Skin epidermis (tissue), 12 donors: ENCODE data around the gene FES.
A peak's percentile ranks its signal among the peaks of the same experiment; 100 is the strongest.
"Not testable (repeated sequence)": the region's sequence is repeated elsewhere in the genome, so short reads cannot be mapped to it uniquely, and the experiment has no call there.

Experiments used
- H3K27ac ChIP-seq, 21 experiments: fragments of 200-600 bp; sonication (generic) in 11 of 21; one replicate each; pipeline ENCODE4 v1.5.0; 2020; ENCODE audit warnings: mild to moderate bottlenecking in 3 of 21, inconsistent platforms in 2 of 21, moderate library complexity in 2 of 21
- H3K4me3 ChIP-seq, 7 experiments: fragments of 200-600 bp; sonication (generic) in 2 of 7; one replicate each; pipeline ENCODE4 v1.5.0; 2020; ENCODE audit warnings: inconsistent platforms in 2 of 7, mild to moderate bottlenecking in 2 of 7, moderate library complexity in 1 of 7

Gene FES

GRCh38 chr15:90885432-90886290 is 1.4 kb downstream of the FES start:
- peak overlapping the region; percentile 19 to 99 (median 93) for H3K27ac ChIP-seq
- peak overlapping the region; percentile 11 to 55 (median 42) for H3K4me3 ChIP-seq

GRCh38 chr15:90886291-90886614 is 1.9 kb downstream of the FES start:
- peak overlapping the region in 10 of 21 experiments; percentile 1 to 99 (median 95) for H3K27ac ChIP-seq
- peak overlapping the region in 1 of 7 experiments; percentile 36 for H3K4me3 ChIP-seq

GRCh38 chr15:90887037-90887481 is 2.8 kb downstream of the FES start:
- Histone ChIP-seq H3K4me3 (no peak overlapping the region), H3K27ac (peak overlapping the region in 3 of 21 experiments; percentile 1 to 99 (median 47))

GRCh38 chr15:90889313-90889730 is 5.0 kb downstream of the FES start:
- no peak overlapping the region for H3K4me3 ChIP-seq
- H3K27ac ChIP-seq, result no peak overlapping the region

- Histone ChIP-seq H3K4me3 (no peak overlapping the region), H3K27ac (no peak overlapping the region)
These were observed 5.6 kb downstream of the FES start for GRCh38 chr15:90889736-90890456.

- Histone ChIP-seq H3K4me3 (no peak overlapping the region), H3K27ac (no peak overlapping the region)
These were observed 6.5 kb downstream of the FES start for GRCh38 chr15:90890839-90891238.

- Histone ChIP-seq H3K4me3 (no peak overlapping the region), H3K27ac (no peak overlapping the region)
These were observed 7.1 kb downstream of the FES start for GRCh38 chr15:90891346-90891949.

- Histone ChIP-seq H3K27ac (no peak overlapping the region), H3K4me3 (no peak overlapping the region)
These were observed 7.7 kb downstream of the FES start for GRCh38 chr15:90892023-90892422.

- Histone ChIP-seq H3K4me3 (no peak overlapping the region), H3K27ac (no peak overlapping the region)
These were observed 8.3 kb downstream of the FES start for GRCh38 chr15:90892498-90893174.

GRCh38 chr15:90893175-90894090 is 9.1 kb downstream of the FES start:
- Histone ChIP-seq H3K27ac (no peak overlapping the region), H3K4me3 (no peak overlapping the region)

GRCh38 chr15:90895571-90896117 is 11.3 kb downstream of the FES start:
- H3K27ac ChIP-seq, result no peak overlapping the region

GRCh38 chr15:90897131-90897655 is 12.9 kb downstream of the FES start:
- not testable (repeated sequence) for H3K4me3 ChIP-seq

More at GRCh38 chr15:90895571-90896117, 11.3 kb downstream of the FES start:
- no peak overlapping the region for H3K4me3 ChIP-seq

GRCh38 chr15:90901175-90902039 is 17.1 kb downstream of the FES start:
- peak overlapping the region in 3 of 7 experiments; percentile 78 to 86 (median 80) for H3K4me3 ChIP-seq
- peak overlapping the region in 20 of 21 experiments; percentile 64 to 95 (median 86) for H3K27ac ChIP-seq

More at GRCh38 chr15:90897131-90897655, 12.9 kb downstream of the FES start:
- H3K27ac ChIP-seq, result peak overlapping the region in 2 of 21 experiments; percentile 14 to 65

- Histone ChIP-seq H3K4me3 (peak overlapping the region; percentile 71 to 86 (median 78)), H3K27ac (peak overlapping the region; percentile 49 to 96 (median 87))
These were observed 17.9 kb downstream of the FES start for GRCh38 chr15:90902040-90902839.

GRCh38 chr15:90902840-90903732 is 18.8 kb downstream of the FES start, which contains the start of gene MAN2A2:
TSS of gene MAN2A2 (plus strand) at chr15:90903302. CDS start at chr15:90904208, 906 bp downstream.
- Histone ChIP-seq H3K4me3 (peak within 1 kb of the TSS; percentile 71 to 86 (median 78)), H3K27ac (peak within 1 kb of the TSS; percentile 52 to 96 (median 90))
